ENCODE data around the gene GAS7. TPM values are rescaled to one million over a fixed set of nuclear protein-coding genes. Genes with fewer than 3 reads are reported as not detected.
"Not testable (repeated sequence)": the region's sequence is repeated elsewhere in the genome, so short reads cannot be mapped to it uniquely, and the experiment has no call there.

The GAS7 gene
- total RNA-seq, 1 experiment from 2014 or later, result 6.0 TPM

GRCh38 chr17:10003705-10004104 is 194.7 kb downstream of the GAS7 start:
- Mint-ChIP-seq H3K4me1 (peaks cover 6 to 10% of the 10 kb centered on the region in 2 experiments; a peak in 2 of 4 replicates), H3K9me3 (no peaks in the 10 kb centered on the region; a peak in 1 of 5 replicates)
- no CpG with 5 or more reads among the region's 7 CpGs for WGBS (ENCODE audit: extremely low coverage, insufficient read length, low lambda C conversion rate)

GRCh38 chr17:10002567-10003360 is 195.6 kb downstream of the GAS7 start:
- not testable (repeated sequence) for DNase-seq; H2AK5ac ChIP-seq (ENCODE audit: insufficient read length, low read length); H3K9ac ChIP-seq (ENCODE audit: extremely low read depth, insufficient read length, low read length); H3K79me1 ChIP-seq (ENCODE audit: insufficient read depth, low read depth, low read length, poor library complexity, severe bottlenecking); H3K4me1 ChIP-seq (ENCODE audit: insufficient read depth, low read length); H3T11ph ChIP-seq (ENCODE audit: low read length); H3K4me2 ChIP-seq (ENCODE audit: insufficient read depth, insufficient read length, low read length); H3K9me3 ChIP-seq (ENCODE audit: control insufficient read depth, low read depth, low read length); H3K36me3 Mint-ChIP-seq (ENCODE audit: insufficient read depth in 1 of 3, low read depth in 3 of 3); H3K9me3 Mint-ChIP-seq; H3K18ac ChIP-seq (ENCODE audit: insufficient read length, low read depth, low read length); H4K20me1 ChIP-seq (ENCODE audit: control insufficient read depth, insufficient read depth, insufficient read length); H3K27ac ChIP-seq (ENCODE audit: insufficient read length, low read depth, low read length); H3K27ac Mint-ChIP-seq; H2BK5ac ChIP-seq (ENCODE audit: insufficient read length, low read length); H3K23ac ChIP-seq (ENCODE audit: insufficient read length, low read depth, low read length); H3K4me3 Mint-ChIP-seq; H3K23me2 ChIP-seq (ENCODE audit: insufficient read length, low read depth, low read length, poor library complexity, severe bottlenecking); H4K91ac ChIP-seq (ENCODE audit: insufficient read length, low read depth, low read length); H2BK20ac ChIP-seq (ENCODE audit: low read depth, low read length, poor library complexity, severe bottlenecking); H3K79me2 ChIP-seq (ENCODE audit: insufficient read depth, low read length); H4K5ac ChIP-seq (ENCODE audit: insufficient read length, low read depth, low read length); H2BK120ac ChIP-seq (ENCODE audit: low read depth, low read length, poor library complexity, severe bottlenecking); H3K4me1 Mint-ChIP-seq; H3K27me3 ChIP-seq (ENCODE audit: insufficient read depth, low read length); H3K56ac ChIP-seq (ENCODE audit: insufficient read length, low read depth, low read length); H2AFZ ChIP-seq (ENCODE audit: low read length); H2BK12ac ChIP-seq (ENCODE audit: insufficient read length, low read depth, low read length); H3K14ac ChIP-seq (ENCODE audit: insufficient read depth, low read length); H3K27me3 Mint-ChIP-seq (ENCODE audit: low read depth); H4K8ac ChIP-seq (replicated peaks; ENCODE audit: insufficient read length, low read depth, low read length); H3K4ac ChIP-seq (ENCODE audit: low read depth, low read length); H2BK15ac ChIP-seq (ENCODE audit: low read depth, low read length)
- no CpG with 5 or more reads among the region's 8 CpGs for WGBS (ENCODE audit: extremely low coverage, insufficient read length, low lambda C conversion rate)

More at GRCh38 chr17:10003705-10004104, 194.7 kb downstream of the GAS7 start:
- no peak overlapping the region for H3K9ac ChIP-seq (ENCODE audit: extremely low read depth, insufficient read length, low read length)
- no peak for DNase-seq
- no peak overlapping the region for H2BK20ac ChIP-seq (ENCODE audit: low read depth, low read length, poor library complexity, severe bottlenecking)
- no peak overlapping the region for H3K56ac ChIP-seq (ENCODE audit: insufficient read length, low read depth, low read length)
- H3K4ac ChIP-seq (ENCODE audit: low read depth, low read length), result no peak overlapping the region
- no peak overlapping the region for H3K4me2 ChIP-seq (ENCODE audit: insufficient read depth, insufficient read length, low read length)
- H3K9me3 ChIP-seq (ENCODE audit: control insufficient read depth, low read depth, low read length), result no peaks in the 10 kb centered on the region
- TF ChIP-seq CTCF (conservative IDR thresholded peaks at IDR 0.05), result no peak
- no peak overlapping the region for H2AFZ ChIP-seq (ENCODE audit: low read length)
- no peaks in the 10 kb centered on the region for H3K79me2 ChIP-seq (ENCODE audit: insufficient read depth, low read length)
- no peaks in the 10 kb centered on the region for H3K4me1 ChIP-seq (ENCODE audit: insufficient read depth, low read length)
- H2BK5ac ChIP-seq (ENCODE audit: insufficient read length, low read length), result no peak overlapping the region
- no peak overlapping the region for H2AK5ac ChIP-seq (ENCODE audit: insufficient read length, low read length)
- H2BK15ac ChIP-seq (ENCODE audit: low read depth, low read length), result no peak overlapping the region
- H2BK120ac ChIP-seq (ENCODE audit: low read depth, low read length, poor library complexity, severe bottlenecking), result no peak overlapping the region
- no peaks in the 10 kb centered on the region for H3K27me3 ChIP-seq (ENCODE audit: insufficient read depth, low read length)
- H2BK12ac ChIP-seq (ENCODE audit: insufficient read length, low read depth, low read length), result no peak overlapping the region
- H4K91ac ChIP-seq (ENCODE audit: insufficient read length, low read depth, low read length), result no peak overlapping the region
- H3K23ac ChIP-seq (ENCODE audit: insufficient read length, low read depth, low read length), result no peak overlapping the region
- no peaks in the 10 kb centered on the region for H3K79me1 ChIP-seq (ENCODE audit: insufficient read depth, low read depth, low read length, poor library complexity, severe bottlenecking)
- no peak overlapping the region for H3K14ac ChIP-seq (ENCODE audit: insufficient read depth, low read length)
- H3K23me2 ChIP-seq (ENCODE audit: insufficient read length, low read depth, low read length, poor library complexity, severe bottlenecking), result no peaks in the 10 kb centered on the region
- no peak overlapping the region for H3K18ac ChIP-seq (ENCODE audit: insufficient read length, low read depth, low read length)
- no peaks in the 10 kb centered on the region; the same call in 1 of the 2 replicates for H3K27me3 Mint-ChIP-seq (ENCODE audit: low read depth)
- no peak overlapping the region for H3T11ph ChIP-seq (ENCODE audit: low read length)
- no peak overlapping the region for H3K27ac Mint-ChIP-seq
- H4K5ac ChIP-seq (ENCODE audit: insufficient read length, low read depth, low read length), result no peak overlapping the region
- no peak overlapping the region for H3K4me3 Mint-ChIP-seq
- H4K20me1 ChIP-seq (ENCODE audit: control insufficient read depth, insufficient read depth, insufficient read length), result no peaks in the 10 kb centered on the region
- no peaks in the 10 kb centered on the region for H3K36me3 Mint-ChIP-seq (ENCODE audit: insufficient read depth in 1 of 3, low read depth in 3 of 3)
- no peak overlapping the region for H4K8ac ChIP-seq (replicated peaks; ENCODE audit: insufficient read length, low read depth, low read length)
- no peak overlapping the region for H3K27ac ChIP-seq (ENCODE audit: insufficient read length, low read depth, low read length)
